HT-29 (cell line): ENCODE data around the gene UBE2L3. TPM values are rescaled to one million over a fixed set of nuclear protein-coding genes. Genes with fewer than 3 reads are reported as not detected.

ENCODE experiments used
- DNase-seq: peaks from one replicate; pipeline ENCODE4 v3.0.0-alpha.2; 2015; ENCODE audit warnings: low spot score
- small RNA-seq: library from RNA; depleted of rRNA; stranded (forward); fragments of <200 nt; gene quantifications from one replicate; pipeline ENCODE3, GENCODE V24; 2014
- total RNA-seq: library from RNA; depleted of rRNA; stranded (reverse); fragments of >200 nt; shearing (Covaris generic); gene quantifications from 2 replicates; pipeline ENCODE4 v1.2.3, GENCODE V29; 2014; rRNA removed

The UBE2L3 gene
- total RNA-seq, 1 experiment from 2014 or later, result 41.0 TPM

DNA sequence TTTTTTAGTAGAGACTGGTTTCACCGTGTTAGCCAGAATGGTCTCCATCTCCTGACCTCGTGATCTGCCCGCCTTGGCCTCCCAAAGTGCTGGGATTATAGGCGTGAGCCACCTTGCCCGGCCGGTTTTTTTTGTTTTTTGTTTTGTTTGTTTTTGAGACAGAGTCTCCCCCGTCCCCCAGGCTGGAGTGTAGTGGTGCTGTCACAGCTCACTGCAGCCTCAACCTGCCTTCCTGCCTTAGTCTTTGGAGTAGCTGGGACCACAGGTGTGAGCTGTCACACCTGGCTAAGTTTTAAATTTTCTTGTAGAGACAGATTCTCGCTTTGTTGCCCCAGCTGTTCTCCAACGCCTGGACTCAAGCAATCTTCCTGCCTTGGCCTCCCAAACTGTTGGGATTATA lies 101.5 kb downstream of the UBE2L3 start:
- no peak for DNase-seq

DNA sequence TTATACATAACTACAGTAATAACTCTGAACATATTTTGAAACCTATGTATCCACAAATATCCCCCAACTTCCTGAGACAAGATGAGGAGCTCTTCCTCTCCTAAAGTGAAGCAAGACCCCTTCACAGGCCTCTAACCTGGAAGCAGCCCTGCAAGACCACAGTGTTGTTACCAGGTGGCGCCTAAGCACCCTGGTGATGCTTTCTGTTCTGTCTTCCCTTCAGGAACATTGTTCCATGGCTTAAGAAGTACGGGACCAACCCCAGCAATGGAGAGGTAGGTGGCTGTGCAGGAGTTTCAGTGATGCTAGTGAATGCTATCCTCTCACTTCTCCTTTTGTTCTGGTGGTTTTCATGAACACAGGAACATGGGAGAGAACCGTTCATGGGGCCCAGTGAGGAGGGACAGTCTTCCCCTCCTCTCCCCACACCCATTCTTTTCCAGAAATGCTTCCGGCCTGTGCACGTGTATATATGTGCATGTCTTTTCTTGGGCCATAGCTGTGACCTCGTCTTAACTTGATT lies 104.7 kb downstream of the UBE2L3 start:
- no peak for DNase-seq

Small RNA genes lying within 50 kb of the gene (small RNA-seq; reads per million reads assigned to genes)
- 4.9 reads per million, percentile 82 among the genes with 10 or more reads in this experiment for gene MIR301B
- gene RF00492, result not detected
- not detected for gene RN7SKP221

Other genes with a start within 250 kb of the UBE2L3 start
- gene RIMBP3B, start 184.0 kb upstream of the UBE2L3 start, total RNA-seq, result not detected in 2 replicates
- 3.7 and 5.6 TPM in 2 replicates for gene HIC2, start 150.3 kb upstream of the UBE2L3 start, total RNA-seq
- gene TMEM191C, start 100.3 kb upstream of the UBE2L3 start, total RNA-seq, result 2.4 and 4.5 TPM in 2 replicates
- gene RIMBP3C, start 16.3 kb upstream of the UBE2L3 start, total RNA-seq, result 0.03 TPM in 1 of 2 replicates, not detected in the other
- 160 and 195 TPM in 2 replicates for gene YDJC, start 62.3 kb downstream of the UBE2L3 start, total RNA-seq
- gene CCDC116, start 65.0 kb downstream of the UBE2L3 start, total RNA-seq, result 0.33 TPM in 1 of 2 replicates, not detected in the other
- gene SDF2L1, start 74.6 kb downstream of the UBE2L3 start, total RNA-seq, result 134 and 139 TPM in 2 replicates
- 35.5 and 42.6 TPM in 2 replicates for gene PPIL2, start 98.3 kb downstream of the UBE2L3 start, total RNA-seq
- 0.26 and 4.2 TPM in 2 replicates for gene YPEL1, start 168.1 kb downstream of the UBE2L3 start, total RNA-seq